ENCODE measurements around the gene MAOB.

The MAOB gene

DNA sequence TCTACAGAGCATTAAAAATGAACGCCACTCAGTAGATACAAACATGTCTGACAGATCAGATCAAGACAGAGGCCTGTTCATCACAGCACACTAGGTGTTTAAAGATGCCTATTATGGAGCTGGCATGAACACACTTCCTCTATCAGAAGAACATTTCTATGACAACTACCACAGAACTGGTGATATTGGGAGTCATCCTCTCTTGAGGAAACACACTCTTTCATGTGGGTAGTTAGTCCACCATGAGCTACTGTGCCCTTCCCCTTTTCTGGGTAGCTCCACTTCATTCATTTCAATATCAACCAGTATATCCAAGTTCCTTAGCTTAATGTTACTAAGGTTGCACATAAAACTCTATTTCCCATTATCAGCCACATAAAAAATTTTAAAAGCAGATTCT, 46.7 kb downstream of the MAOB start:
- Histone ChIP-seq H3K79me2 (ENCODE audit: control insufficient read depth, low read length) (no peaks in the 10 kb centered on the region), H3K9me3 (ENCODE audit: control insufficient read depth, insufficient read depth, low read length) (no peaks in the 10 kb centered on the region), H3K4me1 (ENCODE audit: control insufficient read depth, low read length) (no peaks in the 10 kb centered on the region), H3K27ac (ENCODE audit: low read depth, low read length) (no peak overlapping the region), H3K4me2 (ENCODE audit: low read length) (no peak overlapping the region), H3K9me2 (replicated peaks; ENCODE audit: control insufficient read depth, low read length) (no peaks in the 10 kb centered on the region), H4K20me1 (ENCODE audit: control insufficient read depth, insufficient read depth, low read depth, low read length) (no peaks in the 10 kb centered on the region), H3K27me3 (ENCODE audit: control insufficient read depth, low read length) (no peaks in the 10 kb centered on the region), H3F3A (ENCODE audit: control insufficient read depth, insufficient read depth) (no peaks in the 10 kb centered on the region), H3K4me3 (ENCODE audit: low read length) (no peak overlapping the region), H3K36me3 (ENCODE audit: control insufficient read depth, low read length) (no peaks in the 10 kb centered on the region)
- TF ChIP-seq, protein P1, sequence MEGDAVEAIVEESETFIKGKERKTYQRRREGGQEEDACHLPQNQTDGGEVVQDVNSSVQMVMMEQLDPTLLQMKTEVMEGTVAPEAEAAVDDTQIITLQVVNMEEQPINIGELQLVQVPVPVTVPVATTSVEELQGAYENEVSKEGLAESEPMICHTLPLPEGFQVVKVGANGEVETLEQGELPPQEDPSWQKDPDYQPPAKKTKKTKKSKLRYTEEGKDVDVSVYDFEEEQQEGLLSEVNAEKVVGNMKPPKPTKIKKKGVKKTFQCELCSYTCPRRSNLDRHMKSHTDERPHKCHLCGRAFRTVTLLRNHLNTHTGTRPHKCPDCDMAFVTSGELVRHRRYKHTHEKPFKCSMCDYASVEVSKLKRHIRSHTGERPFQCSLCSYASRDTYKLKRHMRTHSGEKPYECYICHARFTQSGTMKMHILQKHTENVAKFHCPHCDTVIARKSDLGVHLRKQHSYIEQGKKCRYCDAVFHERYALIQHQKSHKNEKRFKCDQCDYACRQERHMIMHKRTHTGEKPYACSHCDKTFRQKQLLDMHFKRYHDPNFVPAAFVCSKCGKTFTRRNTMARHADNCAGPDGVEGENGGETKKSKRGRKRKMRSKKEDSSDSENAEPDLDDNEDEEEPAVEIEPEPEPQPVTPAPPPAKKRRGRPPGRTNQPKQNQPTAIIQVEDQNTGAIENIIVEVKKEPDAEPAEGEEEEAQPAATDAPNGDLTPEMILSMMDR (IDR thresholded peaks at IDR 0.05; ENCODE audit: low read depth, low read length, poor library complexity, severe bottlenecking): no peak
- no peak for TF ChIP-seq EZH2phosphoT487 (IDR thresholded peaks at IDR 0.05; ENCODE audit: borderline replicate concordance, low read length)

DNA sequence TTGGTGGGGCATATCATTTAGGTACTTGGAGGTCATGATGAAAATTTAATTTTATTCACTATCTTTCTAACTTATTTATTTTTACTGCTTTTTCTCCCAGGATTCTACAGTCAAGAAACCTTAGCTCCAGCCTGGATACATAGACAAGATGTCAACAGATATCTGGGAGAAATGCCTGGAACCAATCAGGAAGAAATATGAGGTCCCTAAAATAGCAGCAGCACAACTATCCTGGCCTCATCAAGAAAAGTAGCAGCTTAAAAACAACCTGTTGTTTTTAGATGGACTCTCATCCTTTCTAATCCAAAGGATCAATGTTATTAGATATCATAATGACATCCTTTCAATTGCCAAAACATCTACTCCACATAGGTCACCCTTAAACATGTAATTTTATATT, 54.5 kb downstream of the MAOB start:
- Histone ChIP-seq H3K79me2 (ENCODE audit: control insufficient read depth, low read length) (no peaks in the 10 kb centered on the region), H3K36me3 (ENCODE audit: control insufficient read depth, low read length) (no peaks in the 10 kb centered on the region), H3K4me2 (ENCODE audit: low read length) (no peak overlapping the region), H3K4me1 (ENCODE audit: control insufficient read depth, low read length) (no peaks in the 10 kb centered on the region), H3K27ac (ENCODE audit: low read depth, low read length) (no peak overlapping the region), H3F3A (ENCODE audit: control insufficient read depth, insufficient read depth) (no peaks in the 10 kb centered on the region), H3K9me2 (replicated peaks; ENCODE audit: control insufficient read depth, low read length) (no peaks in the 10 kb centered on the region), H4K20me1 (ENCODE audit: control insufficient read depth, insufficient read depth, low read depth, low read length) (no peaks in the 10 kb centered on the region), H3K4me3 (ENCODE audit: low read length) (no peak overlapping the region), H3K9me3 (ENCODE audit: control insufficient read depth, insufficient read depth, low read length) (no peaks in the 10 kb centered on the region), H3K27me3 (ENCODE audit: control insufficient read depth, low read length) (no peaks in the 10 kb centered on the region)
- no peak for TF ChIP-seq EZH2phosphoT487 (IDR thresholded peaks at IDR 0.05; ENCODE audit: borderline replicate concordance, low read length)
- TF ChIP-seq, protein P1 (IDR thresholded peaks at IDR 0.05; ENCODE audit: low read depth, low read length, poor library complexity, severe bottlenecking): no peak

DNA sequence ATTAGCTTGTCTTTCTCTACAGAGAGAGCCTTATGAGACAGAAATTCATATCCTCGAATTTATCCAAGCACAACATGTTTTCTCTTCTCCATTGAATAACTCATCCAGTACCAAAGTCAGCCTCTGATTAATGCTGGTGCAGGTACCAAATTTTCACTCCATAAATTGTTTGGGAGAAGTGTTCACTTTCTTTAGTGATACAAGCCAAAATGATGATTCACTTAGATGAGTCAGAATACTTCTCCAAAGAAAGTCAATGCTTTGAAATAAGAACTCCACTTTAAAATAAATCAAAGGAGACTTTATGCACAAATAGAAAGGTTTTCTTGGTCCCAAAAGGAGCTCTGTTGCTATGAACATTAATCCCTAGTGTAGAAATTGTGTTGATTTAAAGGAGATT, 60.2 kb downstream of the MAOB start:
- Histone ChIP-seq H3K9me2 (replicated peaks; ENCODE audit: control insufficient read depth, low read length) (no peaks in the 10 kb centered on the region), H3K36me3 (ENCODE audit: control insufficient read depth, low read length) (no peaks in the 10 kb centered on the region), H3K79me2 (ENCODE audit: control insufficient read depth, low read length) (no peaks in the 10 kb centered on the region), H3K27me3 (ENCODE audit: control insufficient read depth, low read length) (no peaks in the 10 kb centered on the region), H3K4me2 (ENCODE audit: low read length) (no peak overlapping the region), H4K20me1 (ENCODE audit: control insufficient read depth, insufficient read depth, low read depth, low read length) (no peaks in the 10 kb centered on the region), H3K4me3 (ENCODE audit: low read length) (no peak overlapping the region), H3F3A (ENCODE audit: control insufficient read depth, insufficient read depth) (no peaks in the 10 kb centered on the region), H3K4me1 (ENCODE audit: control insufficient read depth, low read length) (no peaks in the 10 kb centered on the region), H3K9me3 (ENCODE audit: control insufficient read depth, insufficient read depth, low read length) (no peaks in the 10 kb centered on the region), H3K27ac (ENCODE audit: low read depth, low read length) (no peak overlapping the region)
- TF ChIP-seq, protein P1 (IDR thresholded peaks at IDR 0.05; ENCODE audit: low read depth, low read length, poor library complexity, severe bottlenecking): no peak
- TF ChIP-seq EZH2phosphoT487 (IDR thresholded peaks at IDR 0.05; ENCODE audit: borderline replicate concordance, low read length): no peak

DNA sequence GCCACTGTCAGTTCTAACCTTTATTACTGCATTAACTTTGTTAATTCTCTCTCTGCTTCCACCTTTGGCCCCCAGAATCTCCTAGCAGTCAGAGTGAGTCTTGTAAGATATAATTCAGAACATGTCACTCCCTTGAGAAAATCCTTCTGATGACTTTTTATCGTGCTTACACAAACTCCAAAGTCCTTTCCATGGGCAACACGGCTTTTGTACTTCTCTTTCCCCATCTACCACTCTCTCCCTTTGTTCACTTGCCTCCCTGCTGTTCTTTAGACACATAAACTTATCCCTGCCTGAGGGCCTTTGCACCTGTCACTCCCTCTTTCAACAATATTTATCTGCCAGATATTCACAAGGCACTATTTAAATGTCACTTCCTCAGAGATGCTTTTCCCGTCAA, 64.8 kb downstream of the MAOB start:
- H3K27ac ChIP-seq (ENCODE audit: low read depth, low read length): no peak overlapping the region
- no peak overlapping the region for H3K4me2 ChIP-seq (ENCODE audit: low read length)
- no peak overlapping the region for H3K4me3 ChIP-seq (ENCODE audit: low read length)
- no peaks in the 10 kb centered on the region for H4K20me1 ChIP-seq (ENCODE audit: control insufficient read depth, insufficient read depth, low read depth, low read length)
- no peaks in the 10 kb centered on the region for H3K36me3 ChIP-seq (ENCODE audit: control insufficient read depth, low read length)
- no peaks in the 10 kb centered on the region for H3K9me3 ChIP-seq (ENCODE audit: control insufficient read depth, insufficient read depth, low read length)
- H3K9me2 ChIP-seq (replicated peaks; ENCODE audit: control insufficient read depth, low read length): no peaks in the 10 kb centered on the region
- H3K27me3 ChIP-seq (ENCODE audit: control insufficient read depth, low read length): no peaks in the 10 kb centered on the region
- H3K79me2 ChIP-seq (ENCODE audit: control insufficient read depth, low read length): no peaks in the 10 kb centered on the region
- TF ChIP-seq, protein P1 (IDR thresholded peaks at IDR 0.05; ENCODE audit: low read depth, low read length, poor library complexity, severe bottlenecking): no peak
- TF ChIP-seq EZH2phosphoT487 (IDR thresholded peaks at IDR 0.05; ENCODE audit: borderline replicate concordance, low read length): no peak
- H3K4me1 ChIP-seq (ENCODE audit: control insufficient read depth, low read length): no peaks in the 10 kb centered on the region
- H3F3A ChIP-seq (ENCODE audit: control insufficient read depth, insufficient read depth): no peaks in the 10 kb centered on the region

Measured in DOHH2 (cell line).